Measurements from ENCODE around the gene LILRA6.
A peak's percentile ranks its signal among the peaks of the same experiment; 100 is the strongest.
"Not testable (repeated sequence)": the region's sequence is repeated elsewhere in the genome, so short reads cannot be mapped to it uniquely, and the experiment has no call there.

LILRA6 gene

GRCh38 chr19:54209811-54210494, 32.6 kb downstream of the LILRA6 start:
- POLR2A ChIA-PET, result interaction anchor here (1.0 to 6.7 kb wide), 5 partner anchors 9 to 50 kb away, joined by 3 to 46 read pairs (median 4); partner anchors contain the start of genes MBOAT7, RPS9 and TSEN34
- DNase-seq (ENCODE audit: extremely low spot score), result peak; percentile 61
- TF ChIP-seq L3MBTL2 (conservative IDR thresholded peaks at IDR 0.05), result no peak
- no peak for TF ChIP-seq FOXM1 (IDR thresholded peaks at IDR 0.05; ENCODE audit: borderline replicate concordance)
- no peak for TF ChIP-seq CTBP1 (IDR thresholded peaks at IDR 0.05; ENCODE audit: borderline replicate concordance)
- no peak for TF ChIP-seq FOXA1 (IDR thresholded peaks at IDR 0.05)
- TF ChIP-seq SUZ12 (IDR thresholded peaks at IDR 0.05), result no peak
- no peak for TF ChIP-seq ARNT (IDR thresholded peaks at IDR 0.05)
- TF ChIP-seq HDGF (IDR thresholded peaks at IDR 0.05; ENCODE audit: borderline replicate concordance), result no peak
- no peak for TF ChIP-seq BHLHE40 (IDR thresholded peaks at IDR 0.05; ENCODE audit: borderline replicate concordance)
- TF ChIP-seq FOXK2 (IDR thresholded peaks at IDR 0.05), result no peak
- no peak for TF ChIP-seq ELF4 (IDR thresholded peaks at IDR 0.05)
- TF ChIP-seq PKNOX1 (IDR thresholded peaks at IDR 0.05), result no peak
- TF ChIP-seq ZNF384 (IDR thresholded peaks at IDR 0.05), result no peak
- no peak for TF ChIP-seq NFRKB (IDR thresholded peaks at IDR 0.05)
- CTCF ChIA-PET, result no interaction called here

GRCh38 chr19:54209058-54209810, 33.4 kb downstream of the LILRA6 start:
- POLR2A ChIA-PET, result interaction anchor here (1.0 to 6.7 kb wide), 5 partner anchors 8 to 49 kb away, joined by 3 to 46 read pairs (median 4); partner anchors contain the start of genes MBOAT7, RPS9 and TSEN34
- DNase-seq (ENCODE audit: extremely low spot score), result no peak
- CTCF ChIA-PET, result no interaction called here
- no peak for TF ChIP-seq CTBP1 (IDR thresholded peaks at IDR 0.05; ENCODE audit: borderline replicate concordance)
- TF ChIP-seq LEF1 (IDR thresholded peaks at IDR 0.05; ENCODE audit: borderline replicate concordance), result no peak
- TF ChIP-seq SP1 (IDR thresholded peaks at IDR 0.05), result no peak
- no peak for TF ChIP-seq BHLHE40 (IDR thresholded peaks at IDR 0.05; ENCODE audit: borderline replicate concordance)
- TF ChIP-seq L3MBTL2 (conservative IDR thresholded peaks at IDR 0.05), result no peak
- TF ChIP-seq SUZ12 (IDR thresholded peaks at IDR 0.05), result no peak
- no peak for TF ChIP-seq FOXA1 (IDR thresholded peaks at IDR 0.05)

GRCh38 chr19:54208784-54209057, 33.9 kb downstream of the LILRA6 start:
- ChIA-PET POLR2A (interaction anchor here (1.0 to 6.7 kb wide), 3 partner anchors 8 to 19 kb away, joined by 4 to 46 read pairs (median 18); partner anchors contain the start of genes MBOAT7, RPS9 and TSEN34), CTCF (no interaction called here)
- no peak for DNase-seq (ENCODE audit: extremely low spot score)
- TF ChIP-seq FOXM1 (IDR thresholded peaks at IDR 0.05; ENCODE audit: borderline replicate concordance), result no peak
- TF ChIP-seq CTBP1 (IDR thresholded peaks at IDR 0.05; ENCODE audit: borderline replicate concordance), result no peak
- no peak for TF ChIP-seq FOXK2 (IDR thresholded peaks at IDR 0.05)
- no peak for TF ChIP-seq PKNOX1 (IDR thresholded peaks at IDR 0.05)
- no peak for TF ChIP-seq TARDBP (IDR thresholded peaks at IDR 0.05)
- TF ChIP-seq BHLHE40 (IDR thresholded peaks at IDR 0.05; ENCODE audit: borderline replicate concordance), result no peak
- TF ChIP-seq FOXA1 (IDR thresholded peaks at IDR 0.05), result no peak
- no peak for TF ChIP-seq ELF4 (IDR thresholded peaks at IDR 0.05)
- no peak for TF ChIP-seq SP1 (IDR thresholded peaks at IDR 0.05)
- TF ChIP-seq SUZ12 (IDR thresholded peaks at IDR 0.05), result no peak

- ChIA-PET POLR2A (interaction anchor here (6.7 kb wide), 1 partner anchor 19 kb away, joined by 46 read pairs; the partner anchor contains the start of genes MBOAT7 and TSEN34), CTCF (no interaction called here)
- TF ChIP-seq ELF4 (IDR thresholded peaks at IDR 0.05) (no peak; the same call in 1 of the 2 replicates), FOXM1 (IDR thresholded peaks at IDR 0.05; ENCODE audit: borderline replicate concordance) (no peak), LEF1 (IDR thresholded peaks at IDR 0.05; ENCODE audit: borderline replicate concordance) (no peak), BHLHE40 (IDR thresholded peaks at IDR 0.05; ENCODE audit: borderline replicate concordance) (peak; percentile 31; the same call in 1 of the 2 replicates)
- DNase-seq (ENCODE audit: extremely low spot score), result no peak
Observed at GRCh38 chr19:54207983-54208783, 34.4 kb downstream of the LILRA6 start.

- CTCF ChIA-PET, result no interaction called here
- no peak for TF ChIP-seq FOXK2 (IDR thresholded peaks at IDR 0.05)
- TF ChIP-seq NFRKB (IDR thresholded peaks at IDR 0.05), result no peak
- no peak for TF ChIP-seq SUZ12 (IDR thresholded peaks at IDR 0.05)
- TF ChIP-seq CTBP1 (IDR thresholded peaks at IDR 0.05; ENCODE audit: borderline replicate concordance), result no peak
- TF ChIP-seq PKNOX1 (IDR thresholded peaks at IDR 0.05), result no peak
- TF ChIP-seq ARNT (IDR thresholded peaks at IDR 0.05), result no peak
- TF ChIP-seq HDGF (IDR thresholded peaks at IDR 0.05; ENCODE audit: borderline replicate concordance), result no peak
- TF ChIP-seq LEF1 (IDR thresholded peaks at IDR 0.05; ENCODE audit: borderline replicate concordance), result no peak
- no peak for TF ChIP-seq BHLHE40 (IDR thresholded peaks at IDR 0.05; ENCODE audit: borderline replicate concordance)
- TF ChIP-seq FOXA1 (IDR thresholded peaks at IDR 0.05), result no peak
- TF ChIP-seq FOXM1 (IDR thresholded peaks at IDR 0.05; ENCODE audit: borderline replicate concordance), result no peak
- TF ChIP-seq ELF4 (IDR thresholded peaks at IDR 0.05), result no peak
- DNase-seq (ENCODE audit: extremely low spot score), result no peak
- POLR2A ChIA-PET, result interaction anchor here (6.7 kb wide), 1 partner anchor 18 kb away, joined by 46 read pairs; the partner anchor contains the start of genes MBOAT7 and TSEN34
Observed at GRCh38 chr19:54207676-54207982, 35.0 kb downstream of the LILRA6 start.

GRCh38 chr19:54207193-54207592, 35.4 kb downstream of the LILRA6 start:
- CTCF ChIA-PET; DNase-seq (ENCODE audit: extremely low spot score): not testable (repeated sequence)
- POLR2A ChIA-PET, result interaction anchor here (6.7 kb wide), 1 partner anchor 18 kb away, joined by 46 read pairs; the partner anchor contains the start of genes MBOAT7 and TSEN34

Data from HEK293T (cell line).